ENCODE measurements around the gene PUDP. TPM values are rescaled to one million over a fixed set of nuclear protein-coding genes. Genes with fewer than 3 reads are reported as not detected.

Gene PUDP
- total RNA-seq, 3 donors from 2014 or later = 6.2 to 20.3 (median 17.9) TPM

GRCh38 chrX:7055386-7056137, 92.4 kb downstream of the PUDP start:
- Histone ChIP-seq H3K4me3 (no peak overlapping the region), H3K27ac (no peak overlapping the region), H3K27me3 (no peaks in the 10 kb centered on the region), H3K36me3 (no peaks in the 10 kb centered on the region), H3K9me3 (no peaks in the 10 kb centered on the region), H3K4me1 (no peaks in the 10 kb centered on the region)
- intact Hi-C loops (cut with DNase I; ENCODE audit: low total_unique reads) = no loop called here
- TF ChIP-seq POLR2AphosphoS5 (IDR thresholded peaks at IDR 0.05) = no peak
- no peak for DNase-seq (ENCODE audit: low spot score in 2 of 2)

DNA sequence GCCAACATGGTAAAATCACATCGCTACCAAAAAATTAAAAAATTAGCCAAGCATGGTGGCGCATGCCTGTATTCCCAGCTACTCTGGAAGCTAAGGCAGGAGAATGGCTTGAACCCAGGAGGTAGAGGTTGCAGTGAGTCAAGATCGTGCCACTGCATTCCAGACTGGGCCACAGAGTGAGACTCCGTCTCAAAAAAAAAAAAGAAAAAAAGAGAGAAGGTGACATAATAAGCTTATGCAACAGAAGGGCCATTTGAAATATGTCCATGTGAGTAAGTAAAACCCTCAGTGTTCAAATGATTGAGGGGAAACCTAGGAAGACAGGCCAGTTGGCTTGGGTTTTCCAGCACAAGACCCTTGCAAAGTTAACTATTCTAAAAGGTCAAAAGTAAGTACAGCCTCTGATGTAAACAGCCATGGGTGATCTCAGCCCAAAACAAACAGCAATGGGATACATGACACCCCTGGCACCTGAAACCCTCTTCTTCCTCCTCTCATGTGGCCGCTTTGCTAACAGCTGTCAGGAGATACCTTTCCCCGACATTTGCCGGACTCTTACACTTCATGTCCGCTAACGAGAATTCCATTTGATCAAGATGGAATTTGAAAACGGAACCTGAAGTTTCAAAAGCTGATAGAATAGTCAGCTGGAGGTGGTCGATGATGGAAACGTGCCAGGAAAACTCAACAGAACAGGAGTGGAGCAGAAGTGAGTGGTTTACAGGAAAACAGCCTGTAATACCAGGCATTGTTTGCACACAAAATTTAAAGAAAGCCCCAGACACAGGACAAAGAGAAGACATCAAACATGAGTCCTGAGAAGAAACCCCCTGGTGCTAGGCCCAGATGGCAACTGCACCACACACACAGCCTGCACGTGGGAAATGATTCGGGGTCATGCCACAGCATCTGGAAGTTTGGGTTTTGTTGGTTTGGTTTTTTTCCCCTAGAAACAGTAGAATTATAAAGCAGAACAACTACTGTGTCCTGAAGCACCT, 93.4 kb downstream of the PUDP start:
- Histone ChIP-seq H3K27ac (no peak overlapping the region), H3K4me3 (no peak overlapping the region), H3K27me3 (no peaks in the 10 kb centered on the region), H3K4me1 (no peaks in the 10 kb centered on the region), H3K9me3 (no peaks in the 10 kb centered on the region), H3K36me3 (no peaks in the 10 kb centered on the region)
- DNase-seq (ENCODE audit: low spot score in 2 of 2) = no peak
- TF ChIP-seq POLR2AphosphoS5 (IDR thresholded peaks at IDR 0.05) (no peak), POLR2A (IDR thresholded peaks at IDR 0.05) (no peak)
- TF ChIP-seq, protein P1, sequence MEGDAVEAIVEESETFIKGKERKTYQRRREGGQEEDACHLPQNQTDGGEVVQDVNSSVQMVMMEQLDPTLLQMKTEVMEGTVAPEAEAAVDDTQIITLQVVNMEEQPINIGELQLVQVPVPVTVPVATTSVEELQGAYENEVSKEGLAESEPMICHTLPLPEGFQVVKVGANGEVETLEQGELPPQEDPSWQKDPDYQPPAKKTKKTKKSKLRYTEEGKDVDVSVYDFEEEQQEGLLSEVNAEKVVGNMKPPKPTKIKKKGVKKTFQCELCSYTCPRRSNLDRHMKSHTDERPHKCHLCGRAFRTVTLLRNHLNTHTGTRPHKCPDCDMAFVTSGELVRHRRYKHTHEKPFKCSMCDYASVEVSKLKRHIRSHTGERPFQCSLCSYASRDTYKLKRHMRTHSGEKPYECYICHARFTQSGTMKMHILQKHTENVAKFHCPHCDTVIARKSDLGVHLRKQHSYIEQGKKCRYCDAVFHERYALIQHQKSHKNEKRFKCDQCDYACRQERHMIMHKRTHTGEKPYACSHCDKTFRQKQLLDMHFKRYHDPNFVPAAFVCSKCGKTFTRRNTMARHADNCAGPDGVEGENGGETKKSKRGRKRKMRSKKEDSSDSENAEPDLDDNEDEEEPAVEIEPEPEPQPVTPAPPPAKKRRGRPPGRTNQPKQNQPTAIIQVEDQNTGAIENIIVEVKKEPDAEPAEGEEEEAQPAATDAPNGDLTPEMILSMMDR (IDR thresholded peaks at IDR 0.05) = no peak
- intact Hi-C loops (cut with DNase I; ENCODE audit: low total_unique reads) = no loop called here

DNA sequence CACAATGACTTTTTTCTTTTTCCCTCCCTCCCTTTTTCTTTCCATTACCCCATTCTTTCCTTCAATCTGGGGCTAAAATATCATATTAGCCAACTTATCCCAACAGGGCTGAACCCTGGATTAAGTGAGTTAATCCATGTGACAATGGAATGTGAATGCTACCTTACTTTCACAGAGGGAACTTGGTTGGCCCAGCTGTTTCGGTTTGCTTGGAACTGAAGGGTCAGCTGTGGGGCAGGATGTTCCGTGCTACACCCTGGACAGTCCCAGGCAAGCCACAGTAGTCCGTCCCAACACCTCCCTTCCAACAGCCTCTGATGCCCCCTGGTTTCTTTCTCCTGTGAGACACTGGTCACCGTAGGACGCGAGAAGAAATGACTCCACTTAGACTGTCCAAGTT, 95.4 kb downstream of the PUDP start:
- Histone ChIP-seq H3K4me1 (no peaks in the 10 kb centered on the region), H3K9me3 (no peaks in the 10 kb centered on the region), H3K27me3 (no peaks in the 10 kb centered on the region), H3K27ac (no peak overlapping the region), H3K4me3 (no peak overlapping the region), H3K36me3 (no peaks in the 10 kb centered on the region)
- intact Hi-C loops (cut with DNase I; ENCODE audit: low total_unique reads) = no loop called here
- TF ChIP-seq POLR2AphosphoS5 (IDR thresholded peaks at IDR 0.05) = no peak
- no peak for TF ChIP-seq POLR2A (IDR thresholded peaks at IDR 0.05)
- TF ChIP-seq, protein P1 (IDR thresholded peaks at IDR 0.05) = no peak
- no peak for DNase-seq (ENCODE audit: low spot score in 2 of 2)

DNA sequence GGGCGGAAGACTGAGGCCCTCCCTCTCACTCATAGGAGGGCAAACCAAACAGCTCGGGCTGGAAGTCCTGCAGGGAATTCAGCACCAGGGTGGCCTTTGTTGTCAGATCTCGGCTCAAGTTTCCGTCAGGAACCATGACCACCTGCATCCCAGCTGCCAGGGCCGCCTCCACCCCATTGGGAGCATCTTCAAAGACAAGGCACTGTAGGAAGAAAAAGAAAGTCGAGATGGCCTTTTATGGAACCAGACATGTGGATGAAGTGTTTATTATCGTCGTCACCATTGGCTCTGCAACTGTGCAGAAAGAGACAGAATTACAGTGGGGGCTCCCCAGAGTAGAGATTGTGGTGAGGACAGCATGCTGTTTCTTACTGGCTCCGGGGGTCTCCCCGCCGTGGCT, 97.7 kb downstream of the PUDP start:
- no peak for DNase-seq (ENCODE audit: low spot score in 2 of 2)
- Histone ChIP-seq H3K27ac (no peak overlapping the region), H3K4me3 (no peak overlapping the region), H3K36me3 (no peaks in the 10 kb centered on the region), H3K9me3 (no peaks in the 10 kb centered on the region), H3K27me3 (no peaks in the 10 kb centered on the region), H3K4me1 (no peaks in the 10 kb centered on the region)
- TF ChIP-seq, protein P1 (IDR thresholded peaks at IDR 0.05) = no peak
- TF ChIP-seq POLR2A (IDR thresholded peaks at IDR 0.05) = no peak
- TF ChIP-seq POLR2AphosphoS5 (IDR thresholded peaks at IDR 0.05) = no peak
- intact Hi-C loops (cut with DNase I; ENCODE audit: low total_unique reads) = no loop called here

DNA sequence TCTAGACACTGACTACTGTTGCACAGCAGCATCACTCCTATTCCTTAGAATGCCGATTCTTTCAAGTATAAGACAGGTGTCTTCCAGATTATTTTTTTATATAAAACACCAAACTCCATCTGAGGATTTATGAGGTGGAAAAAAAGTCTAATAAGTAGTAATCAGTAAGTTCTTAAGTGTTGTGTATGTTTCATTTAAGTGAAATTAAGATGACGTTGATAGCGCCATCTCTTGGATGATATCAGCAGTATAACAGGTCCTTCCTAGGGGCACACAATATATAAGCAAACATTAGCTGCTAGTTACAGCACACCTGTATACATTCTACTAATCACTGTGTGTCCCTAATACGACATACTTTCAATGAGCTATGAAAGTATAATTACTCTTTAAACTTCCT, 100.0 kb downstream of the PUDP start:
- TF ChIP-seq, protein P1 (IDR thresholded peaks at IDR 0.05) = no peak
- no peak for TF ChIP-seq POLR2A (IDR thresholded peaks at IDR 0.05)
- no peak for TF ChIP-seq POLR2AphosphoS5 (IDR thresholded peaks at IDR 0.05)
- no peak overlapping the region for H3K27ac ChIP-seq
- no peak overlapping the region for H3K4me3 ChIP-seq
- intact Hi-C loops (cut with DNase I; ENCODE audit: low total_unique reads) = no loop called here
- DNase-seq (ENCODE audit: low spot score in 2 of 2) = no peak
- no peaks in the 10 kb centered on the region for H3K9me3 ChIP-seq
- H3K4me1 ChIP-seq = no peaks in the 10 kb centered on the region
- no peaks in the 10 kb centered on the region for H3K27me3 ChIP-seq
- H3K36me3 ChIP-seq = no peaks in the 10 kb centered on the region
